ENCODE measurements around the gene NUP210.

The NUP210 gene

GRCh38 chr3:13332158-13332557 is 88.0 kb downstream of the NUP210 start:
- POLR2A ChIA-PET, result no interaction called here
- TF ChIP-seq FOXM1 (IDR thresholded peaks at IDR 0.05; ENCODE audit: borderline replicate concordance) (no peak), LEF1 (IDR thresholded peaks at IDR 0.05; ENCODE audit: borderline replicate concordance) (no peak), HDGF (IDR thresholded peaks at IDR 0.05; ENCODE audit: borderline replicate concordance) (no peak), ARNT (IDR thresholded peaks at IDR 0.05) (no peak), ELF4 (IDR thresholded peaks at IDR 0.05) (no peak), FOXA1 (IDR thresholded peaks at IDR 0.05) (no peak), SP1 (IDR thresholded peaks at IDR 0.05) (no peak), NFRKB (IDR thresholded peaks at IDR 0.05) (no peak), L3MBTL2 (conservative IDR thresholded peaks at IDR 0.05) (no peak)
- TF ChIP-seq, protein P1, sequence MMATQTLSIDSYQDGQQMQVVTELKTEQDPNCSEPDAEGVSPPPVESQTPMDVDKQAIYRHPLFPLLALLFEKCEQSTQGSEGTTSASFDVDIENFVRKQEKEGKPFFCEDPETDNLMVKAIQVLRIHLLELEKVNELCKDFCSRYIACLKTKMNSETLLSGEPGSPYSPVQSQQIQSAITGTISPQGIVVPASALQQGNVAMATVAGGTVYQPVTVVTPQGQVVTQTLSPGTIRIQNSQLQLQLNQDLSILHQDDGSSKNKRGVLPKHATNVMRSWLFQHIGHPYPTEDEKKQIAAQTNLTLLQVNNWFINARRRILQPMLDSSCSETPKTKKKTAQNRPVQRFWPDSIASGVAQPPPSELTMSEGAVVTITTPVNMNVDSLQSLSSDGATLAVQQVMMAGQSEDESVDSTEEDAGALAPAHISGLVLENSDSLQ (IDR thresholded peaks at IDR 0.05), result no peak
- DNase-seq (ENCODE audit: extremely low spot score), result no peak
- CTCF ChIA-PET, result no interaction called here

DNA sequence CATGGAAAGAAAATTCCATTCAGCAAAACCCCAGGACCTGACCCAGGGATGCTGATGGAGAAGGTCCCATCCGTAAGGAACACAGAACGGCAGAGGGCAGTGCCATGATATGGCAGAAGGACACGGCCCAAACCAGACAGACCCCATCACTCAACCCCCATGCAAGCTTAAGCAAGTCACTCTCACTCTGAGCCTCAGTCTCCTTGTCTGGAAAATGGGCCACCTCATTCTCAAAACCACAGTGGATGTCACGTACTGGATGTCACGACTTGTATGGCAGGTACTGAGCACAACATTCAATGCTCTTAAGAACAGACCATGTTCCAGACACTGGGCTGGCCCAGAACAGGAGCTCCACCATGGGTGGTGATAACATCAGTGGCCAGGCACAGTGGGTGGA is 90.4 kb downstream of the NUP210 start:
- ChIA-PET CTCF (no interaction called here), POLR2A (no interaction called here)
- no peak for DNase-seq (ENCODE audit: extremely low spot score)
- no peak for TF ChIP-seq SP1 (IDR thresholded peaks at IDR 0.05)
- TF ChIP-seq, protein P1 (IDR thresholded peaks at IDR 0.05), result no peak
- TF ChIP-seq TARDBP (IDR thresholded peaks at IDR 0.05), result no peak
- no peak for TF ChIP-seq FOXM1 (IDR thresholded peaks at IDR 0.05; ENCODE audit: borderline replicate concordance)
- no peak for TF ChIP-seq NFRKB (IDR thresholded peaks at IDR 0.05)
- no peak for TF ChIP-seq HDGF (IDR thresholded peaks at IDR 0.05; ENCODE audit: borderline replicate concordance)
- no peak for TF ChIP-seq ELF4 (IDR thresholded peaks at IDR 0.05)
- TF ChIP-seq BHLHE40 (IDR thresholded peaks at IDR 0.05; ENCODE audit: borderline replicate concordance), result no peak
- TF ChIP-seq L3MBTL2 (conservative IDR thresholded peaks at IDR 0.05), result no peak
- no peak for TF ChIP-seq SUZ12 (IDR thresholded peaks at IDR 0.05)
- TF ChIP-seq FOXA1 (IDR thresholded peaks at IDR 0.05), result no peak
- no peak for TF ChIP-seq LEF1 (IDR thresholded peaks at IDR 0.05; ENCODE audit: borderline replicate concordance)
- TF ChIP-seq FOXK2 (IDR thresholded peaks at IDR 0.05), result no peak
- no peak for TF ChIP-seq ZNF384 (IDR thresholded peaks at IDR 0.05)
- no peak for TF ChIP-seq ARNT (IDR thresholded peaks at IDR 0.05)

- CTCF ChIA-PET, result no interaction called here
- TF ChIP-seq SUZ12 (IDR thresholded peaks at IDR 0.05) (no peak), FOXA1 (IDR thresholded peaks at IDR 0.05) (no peak), LEF1 (IDR thresholded peaks at IDR 0.05; ENCODE audit: borderline replicate concordance) (no peak), NFRKB (IDR thresholded peaks at IDR 0.05) (no peak), SP1 (IDR thresholded peaks at IDR 0.05) (no peak), HDGF (IDR thresholded peaks at IDR 0.05; ENCODE audit: borderline replicate concordance) (no peak), ELF4 (IDR thresholded peaks at IDR 0.05) (no peak), CTBP1 (IDR thresholded peaks at IDR 0.05; ENCODE audit: borderline replicate concordance) (no peak), L3MBTL2 (conservative IDR thresholded peaks at IDR 0.05) (no peak), FOXK2 (IDR thresholded peaks at IDR 0.05) (no peak), ARNT (IDR thresholded peaks at IDR 0.05) (no peak)
- TF ChIP-seq, protein P1 (IDR thresholded peaks at IDR 0.05), result no peak
- POLR2A ChIA-PET, result no interaction called here
- no peak for DNase-seq (ENCODE audit: extremely low spot score)
Observed at GRCh38 chr3:13325892-13326443, 94.2 kb downstream of the NUP210 start.

- POLR2A ChIA-PET, result no interaction called here
- CTCF ChIA-PET, result no interaction called here
- TF ChIP-seq SP1 (IDR thresholded peaks at IDR 0.05), result no peak
- TF ChIP-seq TARDBP (IDR thresholded peaks at IDR 0.05), result no peak
- TF ChIP-seq SUZ12 (IDR thresholded peaks at IDR 0.05), result no peak
- TF ChIP-seq ARNT (IDR thresholded peaks at IDR 0.05), result no peak
- TF ChIP-seq HDGF (IDR thresholded peaks at IDR 0.05; ENCODE audit: borderline replicate concordance), result no peak
- no peak for TF ChIP-seq FOXM1 (IDR thresholded peaks at IDR 0.05; ENCODE audit: borderline replicate concordance)
- TF ChIP-seq NFRKB (IDR thresholded peaks at IDR 0.05), result no peak
- TF ChIP-seq, protein P1 (IDR thresholded peaks at IDR 0.05), result no peak
- no peak for TF ChIP-seq ZNF384 (IDR thresholded peaks at IDR 0.05)
- TF ChIP-seq LEF1 (IDR thresholded peaks at IDR 0.05; ENCODE audit: borderline replicate concordance), result no peak
- TF ChIP-seq L3MBTL2 (conservative IDR thresholded peaks at IDR 0.05), result no peak
Observed at GRCh38 chr3:13324835-13325501, 95.2 kb downstream of the NUP210 start.

GRCh38 chr3:13323822-13324221 is 96.3 kb downstream of the NUP210 start:
- ChIA-PET CTCF (no interaction called here), POLR2A (no interaction called here)
- no peak for DNase-seq (ENCODE audit: extremely low spot score)
- TF ChIP-seq SP1 (IDR thresholded peaks at IDR 0.05) (no peak), CTBP1 (IDR thresholded peaks at IDR 0.05; ENCODE audit: borderline replicate concordance) (no peak), L3MBTL2 (conservative IDR thresholded peaks at IDR 0.05) (no peak), LEF1 (IDR thresholded peaks at IDR 0.05; ENCODE audit: borderline replicate concordance) (no peak), TARDBP (IDR thresholded peaks at IDR 0.05) (no peak), HDGF (IDR thresholded peaks at IDR 0.05; ENCODE audit: borderline replicate concordance) (no peak), NFRKB (IDR thresholded peaks at IDR 0.05) (no peak), ARNT (IDR thresholded peaks at IDR 0.05) (no peak), SUZ12 (IDR thresholded peaks at IDR 0.05) (no peak), FOXK2 (IDR thresholded peaks at IDR 0.05) (no peak), FOXA1 (IDR thresholded peaks at IDR 0.05) (no peak), FOXM1 (IDR thresholded peaks at IDR 0.05; ENCODE audit: borderline replicate concordance) (no peak)

More at GRCh38 chr3:13324835-13325501, 95.2 kb downstream of the NUP210 start:
- no peak for DNase-seq (ENCODE audit: extremely low spot score)

All from HEK293T (cell line).